Type B pancreatic cell (in vitro differentiated cells): ENCODE measurements around the gene ZBTB7B. TPM values are rescaled to one million over a fixed set of nuclear protein-coding genes. Genes with fewer than 3 reads are reported as not detected.

Source experiments
- DNase-seq: peaks from one replicate; pipeline ENCODE4 v3.0.0; 2021; ENCODE audit warnings: mixed read lengths; ENCODE audit not compliant: unreplicated experiment; ENCODE audit errors: extremely low spot score
- H3K27ac Mint-ChIP-seq: 2 replicates; pipeline ENCODE4 v1.8.0; 2021; ENCODE audit warnings: mild to moderate bottlenecking, mixed read lengths
- H3K27me3 Mint-ChIP-seq: 2 replicates; pipeline ENCODE4 v1.8.0; 2021; ENCODE audit warnings: mixed read lengths
- H3K36me3 Mint-ChIP-seq: 2 replicates; pipeline ENCODE4 v1.8.0; 2021; ENCODE audit warnings: mixed read lengths
- H3K4me1 Mint-ChIP-seq: one replicate; pipeline ENCODE4 v1.8.0; 2021; ENCODE audit warnings: mixed read lengths; ENCODE audit not compliant: unreplicated experiment
- H3K4me3 Mint-ChIP-seq: 2 replicates; pipeline ENCODE4 v1.8.0; 2021; ENCODE audit warnings: mild to moderate bottlenecking, mixed read lengths
- H3K9me3 Mint-ChIP-seq: 2 replicates; pipeline ENCODE4 v1.8.0; 2021; ENCODE audit warnings: mixed read lengths
- total RNA-seq: library from RNA; stranded (reverse); gene quantifications from 2 replicates; pipeline ENCODE4 v1.2.1, GENCODE V29; 2021; ENCODE audit warnings: low replicate concordance
- TF ChIP-seq, protein P1 (sequence below): fragments of 200-600 bp; sonication (generic); conservative IDR thresholded peaks from 2 replicates; pipeline ENCODE4 v1.5.0; 2021; ENCODE audit warnings: antibody characterized with exemption, mild to moderate bottlenecking

The ZBTB7B gene
- total RNA-seq, 1 donor from 2014 or later: 38.1 TPM

- no peaks in the 10 kb centered on the region for H3K36me3 Mint-ChIP-seq
- DNase-seq: no peak
- no peaks in the 10 kb centered on the region for H3K9me3 Mint-ChIP-seq
- H3K27me3 Mint-ChIP-seq: peaks cover 3% of the 10 kb centered on the region
- peaks cover 16% of the 10 kb centered on the region for H3K4me1 Mint-ChIP-seq
- H3K27ac Mint-ChIP-seq: peak overlapping the region; percentile 78
- H3K4me3 Mint-ChIP-seq: peak overlapping the region; percentile 95
- TF ChIP-seq, protein P1, sequence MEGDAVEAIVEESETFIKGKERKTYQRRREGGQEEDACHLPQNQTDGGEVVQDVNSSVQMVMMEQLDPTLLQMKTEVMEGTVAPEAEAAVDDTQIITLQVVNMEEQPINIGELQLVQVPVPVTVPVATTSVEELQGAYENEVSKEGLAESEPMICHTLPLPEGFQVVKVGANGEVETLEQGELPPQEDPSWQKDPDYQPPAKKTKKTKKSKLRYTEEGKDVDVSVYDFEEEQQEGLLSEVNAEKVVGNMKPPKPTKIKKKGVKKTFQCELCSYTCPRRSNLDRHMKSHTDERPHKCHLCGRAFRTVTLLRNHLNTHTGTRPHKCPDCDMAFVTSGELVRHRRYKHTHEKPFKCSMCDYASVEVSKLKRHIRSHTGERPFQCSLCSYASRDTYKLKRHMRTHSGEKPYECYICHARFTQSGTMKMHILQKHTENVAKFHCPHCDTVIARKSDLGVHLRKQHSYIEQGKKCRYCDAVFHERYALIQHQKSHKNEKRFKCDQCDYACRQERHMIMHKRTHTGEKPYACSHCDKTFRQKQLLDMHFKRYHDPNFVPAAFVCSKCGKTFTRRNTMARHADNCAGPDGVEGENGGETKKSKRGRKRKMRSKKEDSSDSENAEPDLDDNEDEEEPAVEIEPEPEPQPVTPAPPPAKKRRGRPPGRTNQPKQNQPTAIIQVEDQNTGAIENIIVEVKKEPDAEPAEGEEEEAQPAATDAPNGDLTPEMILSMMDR: peak; percentile 85
Observed at GRCh38 chr1:155062702-155063411, 60.3 kb downstream of the ZBTB7B start.

DNA sequence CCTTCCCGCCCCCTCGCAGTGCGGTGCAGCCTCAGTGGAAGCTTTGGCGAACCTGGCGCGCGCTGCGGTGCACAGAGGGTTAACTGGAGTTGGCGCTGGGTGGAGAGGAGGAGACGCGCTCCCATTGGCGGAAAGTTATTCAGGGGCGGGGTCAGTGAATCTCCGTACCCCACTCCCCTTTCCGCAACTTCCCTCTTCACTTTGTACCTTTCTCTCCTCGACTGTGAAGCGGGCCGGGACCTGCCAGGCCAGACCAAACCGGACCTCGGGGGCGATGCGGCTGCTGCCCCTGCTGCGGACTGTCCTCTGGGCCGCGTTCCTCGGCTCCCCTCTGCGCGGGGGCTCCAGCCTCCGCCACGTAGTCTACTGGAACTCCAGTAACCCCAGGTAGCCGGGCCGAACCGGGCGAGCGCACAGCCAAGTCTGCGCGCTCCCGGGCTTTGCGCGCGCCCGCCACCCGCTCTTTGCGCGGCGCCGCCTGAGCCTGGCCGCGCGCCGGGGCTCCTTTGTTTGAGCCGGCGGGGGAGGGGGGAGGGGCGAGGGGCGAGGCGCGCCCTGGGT lies 61.0 kb downstream of the ZBTB7B start, which contains the start of gene EFNA4:
Gene EFNA4, plus strand, starts transcription at position 191 of the 561 bp plus-strand sequence. Its CDS starts 84 bp downstream, at position 275.
- peak within 1 kb of the TSS; percentile 78 for H3K27ac Mint-ChIP-seq
- TF ChIP-seq, protein P1: no peak
- H3K4me1 Mint-ChIP-seq: peaks cover 16% of the 10 kb centered on the region
- H3K9me3 Mint-ChIP-seq: no peaks in the 10 kb centered on the region
- H3K27me3 Mint-ChIP-seq: peaks cover 3% of the 10 kb centered on the region
- H3K4me3 Mint-ChIP-seq: peak within 1 kb of the TSS; percentile 95
- DNase-seq: no peak
- H3K36me3 Mint-ChIP-seq: no peaks in the 10 kb centered on the region

GRCh38 chr1:155064111-155064831 lies 61.7 kb downstream of the ZBTB7B start:
- H3K27me3 Mint-ChIP-seq: peaks cover 3% of the 10 kb centered on the region
- no peaks in the 10 kb centered on the region for H3K36me3 Mint-ChIP-seq
- H3K9me3 Mint-ChIP-seq: no peaks in the 10 kb centered on the region
- peak overlapping the region; percentile 69 for H3K27ac Mint-ChIP-seq
- H3K4me3 Mint-ChIP-seq: peak overlapping the region; percentile 89
- peaks cover 16% of the 10 kb centered on the region for H3K4me1 Mint-ChIP-seq
- TF ChIP-seq, protein P1: no peak
- DNase-seq: no peak

- TF ChIP-seq, protein P1: no peak
- Mint-ChIP-seq H3K4me3 (peak overlapping the region; percentile 89), H3K36me3 (no peaks in the 10 kb centered on the region), H3K27ac (peak overlapping the region; percentile 69), H3K9me3 (no peaks in the 10 kb centered on the region), H3K27me3 (peaks cover 3% of the 10 kb centered on the region), H3K4me1 (peaks cover 16% of the 10 kb centered on the region)
- no peak for DNase-seq
Observed at GRCh38 chr1:155064832-155065429, 62.3 kb downstream of the ZBTB7B start.

- peaks cover 15% of the 10 kb centered on the region for H3K4me1 Mint-ChIP-seq
- DNase-seq: no peak
- H3K9me3 Mint-ChIP-seq: no peaks in the 10 kb centered on the region
- TF ChIP-seq, protein P1: no peak
- H3K4me3 Mint-ChIP-seq: no peak overlapping the region
- H3K27ac Mint-ChIP-seq: no peak overlapping the region
- peaks cover 7% of the 10 kb centered on the region for H3K27me3 Mint-ChIP-seq
- no peaks in the 10 kb centered on the region for H3K36me3 Mint-ChIP-seq
Observed at GRCh38 chr1:155066777-155067176, 64.2 kb downstream of the ZBTB7B start.
